Esophagus muscularis mucosa (tissue), 4 donors: ENCODE data around the gene PARL. TPM values are rescaled to one million over a fixed set of nuclear protein-coding genes. Genes with fewer than 3 reads are reported as not detected.

Experiments used
- DNase-seq: peaks from one replicate; pipeline ENCODE4 v3.0.0-alpha.2; 2017; ENCODE audit errors: extremely low spot score
- H3K27ac ChIP-seq, 4 donors: fragments of 200-600 bp; sonication (generic); replicated peaks in 1 of 4; 1 replicate in 3 of 4; 2 replicates in 1 of 4; pipeline ENCODE4 v1.5.1; 2016 to 2019; ENCODE audit warnings: mild to moderate bottlenecking in 1 of 4
- H3K27me3 ChIP-seq, 4 donors: fragments of 200-600 bp; sonication (generic); one replicate each; pipeline versions ENCODE4 v1.5.1 to v1.6.0; 2016 to 2019
- H3K36me3 ChIP-seq, 4 donors: fragments of 200-600 bp; sonication (generic); one replicate each; pipeline ENCODE4 v1.5.1; 2016 to 2019
- H3K4me1 ChIP-seq, 4 donors: fragments of 200-600 bp; sonication (generic); one replicate each; pipeline ENCODE4 v1.5.1; 2016 to 2019
- H3K4me3 ChIP-seq, 4 donors: fragments of 200-600 bp; sonication (generic); 1 replicate in 2 of 4; 2 replicates in 2 of 4; pipeline ENCODE4 v1.5.1; 2016 to 2019; ENCODE audit warnings: mild to moderate bottlenecking in 4 of 4, moderate library complexity in 1 of 4
- H3K9me3 ChIP-seq, 4 donors: fragments of 200-600 bp; sonication (generic); 1 replicate in 3 of 4; 2 replicates in 1 of 4; pipeline ENCODE4 v1.5.1; 2016 to 2019
- CTCF ChIP-seq, 3 experiments: fragments of 200-600 bp in 2 of 3; fragments of 450-650 bp in 1 of 3; sonication (generic) in 2 of 3; IDR thresholded peaks; one replicate each; pipeline ENCODE4 v1.5.1; 2017 to 2019; ENCODE audit warnings: antibody characterized with exemption in 3 of 3, mild to moderate bottlenecking in 2 of 3, moderate library complexity in 1 of 3
- EP300 ChIP-seq: sonication (generic); formaldehyde crosslinking; IDR thresholded peaks from one replicate; pipeline ENCODE4 v1.6.1; 2017; ENCODE audit warnings: antibody characterized with exemption
- POLR2A ChIP-seq: fragments of 450-650 bp; IDR thresholded peaks from one replicate; pipeline ENCODE4 v1.6.1; 2017; ENCODE audit warnings: antibody characterized with exemption, moderate library complexity, mild to moderate bottlenecking, low read depth
- POLR2AphosphoS5 ChIP-seq, 2 donors: sonication (generic); formaldehyde crosslinking; IDR thresholded peaks; one replicate each; pipeline ENCODE4 v1.6.1; 2017; ENCODE audit warnings: antibody characterized with exemption in 2 of 2
- WGBS: methylation state at CpG from one replicate; pipeline ENCODE4 v1.1.5; 2018; 5-methylcytosine and 5-hydroxymethylcytosine counted together
- intact Hi-C: fragments of 100-400 bp; cut with DNase I; formaldehyde crosslinking; loops from one replicate; pipeline ENCODE4 v1.15.1; 2023
- total RNA-seq, 4 donors: library from RNA; depleted of rRNA; stranded (reverse); fragments of >200 nt; gene quantifications; one replicate each; pipeline versions ENCODE4 v1.1.0 to v1.2.1, GENCODE V29; 2016

PARL gene
- total RNA-seq, 4 donors from 2014 or later = 40.2 to 57.1 (median 51.2) TPM

GRCh38 chr3:183809270-183809669 is 75.4 kb downstream of the PARL start:
- no peak for DNase-seq
- H3K4me3 ChIP-seq = no peak overlapping the region
- no peaks in the 10 kb centered on the region for H3K27me3 ChIP-seq
- intact Hi-C loops = no loop called here
- H3K27ac ChIP-seq = no peak overlapping the region
- no peaks in the 10 kb centered on the region for H3K4me1 ChIP-seq
- TF ChIP-seq POLR2A (no peak), POLR2AphosphoS5 (IDR thresholded peaks at IDR 0.05) (no peak), EP300 (no peak), CTCF (IDR thresholded peaks at IDR 0.05) (no peak)
- H3K9me3 ChIP-seq = no peaks in the 10 kb centered on the region
- 72% methylated on average over 5 of the region's 5 CpGs for WGBS
- H3K36me3 ChIP-seq = peaks cover 56 to 85% (median 79%) of the 10 kb centered on the region in 4 donors

- intact Hi-C loops = no loop called here
- no peak for DNase-seq
- H3K27me3 ChIP-seq = no peaks in the 10 kb centered on the region
- H3K36me3 ChIP-seq = peaks cover 63 to 92% (median 89%) of the 10 kb centered on the region in 4 donors
- H3K9me3 ChIP-seq = no peaks in the 10 kb centered on the region
- H3K4me1 ChIP-seq = no peaks in the 10 kb centered on the region
- H3K4me3 ChIP-seq = no peak overlapping the region
- TF ChIP-seq EP300 (no peak), POLR2AphosphoS5 (IDR thresholded peaks at IDR 0.05) (no peak), POLR2A (no peak), CTCF (IDR thresholded peaks at IDR 0.05) (no peak)
- H3K27ac ChIP-seq = no peak overlapping the region
- WGBS = 97% methylated on average over 11 of the region's 11 CpGs
Observed at GRCh38 chr3:183808355-183808754, 76.3 kb downstream of the PARL start.

- DNase-seq = no peak
- no peak overlapping the region for H3K27ac ChIP-seq
- no peak overlapping the region for H3K4me3 ChIP-seq
- H3K9me3 ChIP-seq = no peaks in the 10 kb centered on the region
- intact Hi-C loops = no loop called here
- TF ChIP-seq POLR2A (no peak), CTCF (IDR thresholded peaks at IDR 0.05) (no peak), POLR2AphosphoS5 (IDR thresholded peaks at IDR 0.05) (no peak), EP300 (no peak)
- H3K27me3 ChIP-seq = no peaks in the 10 kb centered on the region
- H3K4me1 ChIP-seq = no peaks in the 10 kb centered on the region
- 96% methylated on average over 12 of the region's 12 CpGs for WGBS
- peaks cover 68 to 94% (median 93%) of the 10 kb centered on the region in 4 donors for H3K36me3 ChIP-seq
Observed at GRCh38 chr3:183807881-183808280, 76.8 kb downstream of the PARL start.

GRCh38 chr3:183807209-183807728 is 77.4 kb downstream of the PARL start:
- 93% methylated on average over 12 of the region's 12 CpGs for WGBS
- H3K27me3 ChIP-seq = no peaks in the 10 kb centered on the region
- H3K9me3 ChIP-seq = no peaks in the 10 kb centered on the region
- intact Hi-C loops = no loop called here
- DNase-seq = no peak
- no peaks in the 10 kb centered on the region for H3K4me1 ChIP-seq
- no peak for TF ChIP-seq POLR2AphosphoS5 (IDR thresholded peaks at IDR 0.05)
- no peak for TF ChIP-seq CTCF (IDR thresholded peaks at IDR 0.05)
- TF ChIP-seq EP300 = no peak
- no peak for TF ChIP-seq POLR2A
- no peak overlapping the region for H3K27ac ChIP-seq
- H3K4me3 ChIP-seq = no peak overlapping the region
- peaks cover 73 to 100% (median 99%) of the 10 kb centered on the region in 4 donors for H3K36me3 ChIP-seq

GRCh38 chr3:183802989-183803388 is 81.7 kb downstream of the PARL start:
- WGBS = 64% methylated on average over 6 of the region's 6 CpGs
- intact Hi-C loops = no loop called here
- Histone ChIP-seq H3K4me1 (peaks cover 0 to 7% (median 0%) of the 10 kb centered on the region in 4 donors), H3K4me3 (no peak overlapping the region), H3K9me3 (no peaks in the 10 kb centered on the region), H3K27me3 (no peaks in the 10 kb centered on the region), H3K27ac (no peak overlapping the region), H3K36me3 (peaks cover 80 to 99% (median 95%) of the 10 kb centered on the region in 4 donors)
- TF ChIP-seq POLR2A (no peak), POLR2AphosphoS5 (IDR thresholded peaks at IDR 0.05) (no peak), CTCF (IDR thresholded peaks at IDR 0.05) (no peak), EP300 (no peak)
- DNase-seq = no peak
